Gastrocnemius medialis (tissue), 4 donors: ENCODE data around the gene IL37.

Source experiments
- CTCF ChIP-seq, 5 experiments: fragments of 450-650 bp in 3 of 5; fragments of 200-600 bp in 2 of 5; sonication (generic) in 2 of 5; IDR thresholded peaks in 4 of 5; conservative IDR thresholded peaks in 1 of 5; 1 replicate in 4 of 5; 2 replicates in 1 of 5; pipeline ENCODE4 v1.5.1; 2016 to 2019; ENCODE audit warnings: antibody characterized with exemption in 5 of 5, mild to moderate bottlenecking in 3 of 5, moderate library complexity in 3 of 5
- POLR2A ChIP-seq, 2 donors: fragments of 450-650 bp; IDR thresholded peaks; one replicate each; pipeline ENCODE4 v1.6.1; 2017; ENCODE audit warnings: antibody characterized with exemption in 2 of 2, mild to moderate bottlenecking in 2 of 2, moderate library complexity in 2 of 2

DNA sequence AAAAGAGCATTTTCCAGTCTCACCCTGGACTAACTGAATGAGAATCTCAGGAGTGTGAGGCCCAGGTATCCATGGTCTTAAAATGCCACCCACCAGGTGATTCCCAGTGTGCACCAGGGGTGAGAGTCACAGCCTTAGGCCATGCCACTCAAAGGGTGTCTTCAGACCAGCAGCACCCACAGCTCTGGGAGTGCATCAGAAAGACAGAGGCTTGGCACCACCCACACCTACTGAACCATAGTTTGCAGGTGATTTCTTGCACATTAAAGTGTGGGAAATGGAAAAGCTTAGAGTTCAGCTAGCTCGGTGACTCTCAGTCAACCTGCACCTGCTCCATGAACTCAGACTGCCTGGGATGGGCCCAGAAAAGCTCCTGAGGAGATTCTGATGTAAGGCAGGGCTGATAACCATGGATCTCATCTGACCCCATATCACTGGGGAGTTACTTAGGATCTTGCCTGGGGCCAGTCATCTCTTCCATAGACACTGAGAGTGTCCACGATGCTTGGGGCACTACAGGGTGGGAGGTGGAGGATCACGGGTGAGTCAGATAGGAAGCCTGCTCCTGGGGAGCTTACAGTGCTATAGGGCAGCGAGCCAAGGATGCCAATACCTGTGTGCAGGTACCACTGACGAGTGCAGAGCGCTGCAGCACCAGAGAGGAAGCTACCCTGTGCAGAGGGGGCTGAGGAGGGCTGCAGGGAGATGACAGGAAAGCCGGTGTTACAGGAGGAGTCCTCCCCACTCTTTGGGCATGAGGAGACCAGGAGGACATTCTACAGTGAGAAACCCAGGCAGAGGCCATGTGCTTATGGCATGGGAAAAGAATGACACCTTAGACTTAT lies 4.6 kb downstream of the IL37 start:
- no peak for TF ChIP-seq CTCF (IDR thresholded peaks at IDR 0.05 in 4 of 5, conservative IDR thresholded peaks at IDR 0.05 in 1 of 5)
- TF ChIP-seq POLR2A (IDR thresholded peaks at IDR 0.05) = no peak
